Measurements from ENCODE around the gene PTPN7.
"Not testable (repeated sequence)": the region's sequence is repeated elsewhere in the genome, so short reads cannot be mapped to it uniquely, and the experiment has no call there.

PTPN7 gene

GRCh38 chr1:202117898-202118371 lies 42.5 kb downstream of the PTPN7 start:
- Histone ChIP-seq H3K4me3 (ENCODE audit: severe bottlenecking) (no peak overlapping the region), H3K36me3 (ENCODE audit: low read depth) (no peaks in the 10 kb centered on the region), H3K27me3 (ENCODE audit: insufficient read depth, poor library complexity, severe bottlenecking) (no peaks in the 10 kb centered on the region), H3K27ac (ENCODE audit: poor library complexity, severe bottlenecking) (no peak overlapping the region), H3K9me3 (ENCODE audit: severe bottlenecking) (no peaks in the 10 kb centered on the region), H3K4me1 (ENCODE audit: insufficient read depth, poor library complexity, severe bottlenecking) (peaks cover 7% of the 10 kb centered on the region)
- no peak for TF ChIP-seq CTCF (IDR thresholded peaks at IDR 0.05; ENCODE audit: poor library complexity, severe bottlenecking)
- no peak for DNase-seq (ENCODE audit: low spot score)
- no peak for ATAC-seq (ENCODE audit: low read depth)

GRCh38 chr1:202116287-202116686 lies 44.1 kb downstream of the PTPN7 start:
- Histone ChIP-seq H3K9me3 (ENCODE audit: severe bottlenecking) (no peaks in the 10 kb centered on the region), H3K36me3 (ENCODE audit: low read depth) (no peaks in the 10 kb centered on the region), H3K4me3 (ENCODE audit: severe bottlenecking) (no peak overlapping the region), H3K27me3 (ENCODE audit: insufficient read depth, poor library complexity, severe bottlenecking) (no peaks in the 10 kb centered on the region), H3K4me1 (ENCODE audit: insufficient read depth, poor library complexity, severe bottlenecking) (peaks cover 10% of the 10 kb centered on the region), H3K27ac (ENCODE audit: poor library complexity, severe bottlenecking) (no peak overlapping the region)
- ATAC-seq (ENCODE audit: low read depth) (no peak), DNase-seq (ENCODE audit: low spot score) (no peak)
- no peak for TF ChIP-seq CTCF (IDR thresholded peaks at IDR 0.05; ENCODE audit: poor library complexity, severe bottlenecking)

- Histone ChIP-seq H3K4me1 (ENCODE audit: insufficient read depth, poor library complexity, severe bottlenecking) (peaks cover 10% of the 10 kb centered on the region), H3K27ac (ENCODE audit: poor library complexity, severe bottlenecking) (no peak overlapping the region), H3K4me3 (ENCODE audit: severe bottlenecking) (no peak overlapping the region), H3K27me3 (ENCODE audit: insufficient read depth, poor library complexity, severe bottlenecking) (no peaks in the 10 kb centered on the region), H3K36me3 (ENCODE audit: low read depth) (no peaks in the 10 kb centered on the region), H3K9me3 (ENCODE audit: severe bottlenecking) (no peaks in the 10 kb centered on the region)
- DNase-seq (ENCODE audit: low spot score) (no peak), ATAC-seq (ENCODE audit: low read depth) (peak; percentile 16; the same call in 2 of the 3 replicates)
- no peak for TF ChIP-seq CTCF (IDR thresholded peaks at IDR 0.05; ENCODE audit: poor library complexity, severe bottlenecking)
These were observed 46.6 kb downstream of the PTPN7 start for GRCh38 chr1:202113690-202114300.

- Histone ChIP-seq H3K4me3 (ENCODE audit: severe bottlenecking) (no peak overlapping the region), H3K27ac (ENCODE audit: poor library complexity, severe bottlenecking) (no peak overlapping the region), H3K4me1 (ENCODE audit: insufficient read depth, poor library complexity, severe bottlenecking) (peaks cover 10% of the 10 kb centered on the region), H3K27me3 (ENCODE audit: insufficient read depth, poor library complexity, severe bottlenecking) (no peaks in the 10 kb centered on the region), H3K9me3 (ENCODE audit: severe bottlenecking) (no peaks in the 10 kb centered on the region), H3K36me3 (ENCODE audit: low read depth) (no peaks in the 10 kb centered on the region)
- ATAC-seq (ENCODE audit: low read depth) (peak; percentile 64), DNase-seq (ENCODE audit: low spot score) (no peak)
- TF ChIP-seq CTCF (IDR thresholded peaks at IDR 0.05; ENCODE audit: poor library complexity, severe bottlenecking), result no peak
These were observed 47.3 kb downstream of the PTPN7 start for GRCh38 chr1:202112859-202113689.

GRCh38 chr1:202111589-202111988 lies 48.8 kb downstream of the PTPN7 start:
- not testable (repeated sequence) for H3K27me3 ChIP-seq (ENCODE audit: insufficient read depth, poor library complexity, severe bottlenecking); H3K4me1 ChIP-seq (ENCODE audit: insufficient read depth, poor library complexity, severe bottlenecking); H3K4me3 ChIP-seq (ENCODE audit: severe bottlenecking); H3K27ac ChIP-seq (ENCODE audit: poor library complexity, severe bottlenecking); ATAC-seq (ENCODE audit: low read depth); DNase-seq (ENCODE audit: low spot score); H3K36me3 ChIP-seq (ENCODE audit: low read depth); H3K9me3 ChIP-seq (ENCODE audit: severe bottlenecking)
